Limb (tissue), 2 donors: ENCODE measurements around the gene TXNRD2.

Source experiments
- DNase-seq, 2 donors: peaks; one replicate each; pipeline ENCODE4 v3.0.0-alpha.2; 2016; ENCODE audit errors: extremely low spot score in 2 of 2

TXNRD2 gene

GRCh38 chr22:19877626-19878339 is 63.8 kb downstream of the TXNRD2 start:
- DNase-seq, result peak in 1 of 2 donors; percentile 27

GRCh38 chr22:19876941-19877625 is 64.5 kb downstream of the TXNRD2 start:
- no peak for DNase-seq

- peak in 1 of 2 donors; percentile 24 for DNase-seq
These were observed 65.2 kb downstream of the TXNRD2 start for GRCh38 chr22:19876314-19876940.

GRCh38 chr22:19875531-19876313 is 65.9 kb downstream of the TXNRD2 start:
- DNase-seq, result peak in 1 of 2 donors; percentile 27

GRCh38 chr22:19875061-19875530 is 66.5 kb downstream of the TXNRD2 start:
- DNase-seq, result peak in 1 of 2 donors; percentile 29

- peak in 1 of 2 donors; percentile 43 for DNase-seq
These were observed 67.1 kb downstream of the TXNRD2 start for GRCh38 chr22:19874307-19875060.

GRCh38 chr22:19873960-19874306 is 67.7 kb downstream of the TXNRD2 start:
- no peak for DNase-seq

GRCh38 chr22:19873138-19873959 is 68.3 kb downstream of the TXNRD2 start:
- DNase-seq, result peak in 1 of 2 donors; percentile 33

- no peak for DNase-seq
These were observed 68.9 kb downstream of the TXNRD2 start for GRCh38 chr22:19872779-19873137.

- DNase-seq, result no peak
These were observed 69.5 kb downstream of the TXNRD2 start for GRCh38 chr22:19871845-19872778.

GRCh38 chr22:19871023-19871844 is 70.4 kb downstream of the TXNRD2 start:
- DNase-seq, result no peak

GRCh38 chr22:19870153-19871022 is 71.2 kb downstream of the TXNRD2 start:
- DNase-seq, result peak in 1 of 2 donors; percentile 28

GRCh38 chr22:19869497-19870152 is 72.0 kb downstream of the TXNRD2 start:
- DNase-seq, result no peak

- DNase-seq, result peak in 1 of 2 donors; percentile 38
These were observed 72.7 kb downstream of the TXNRD2 start for GRCh38 chr22:19868773-19869471.

- DNase-seq, result no peak
These were observed 73.3 kb downstream of the TXNRD2 start for GRCh38 chr22:19868333-19868732.

GRCh38 chr22:19867617-19868016 is 74.0 kb downstream of the TXNRD2 start:
- DNase-seq, result no peak
